NCI-H1092 treated with DMSO at 0.1 percent for 48 hours (cell line): Measurements from ENCODE around the gene VASP.

Experiments used
- DNase-seq: peaks from one replicate; lab custom pipeline; 2025; lab: John Stamatoyannopoulos, UW

VASP gene

DNA sequence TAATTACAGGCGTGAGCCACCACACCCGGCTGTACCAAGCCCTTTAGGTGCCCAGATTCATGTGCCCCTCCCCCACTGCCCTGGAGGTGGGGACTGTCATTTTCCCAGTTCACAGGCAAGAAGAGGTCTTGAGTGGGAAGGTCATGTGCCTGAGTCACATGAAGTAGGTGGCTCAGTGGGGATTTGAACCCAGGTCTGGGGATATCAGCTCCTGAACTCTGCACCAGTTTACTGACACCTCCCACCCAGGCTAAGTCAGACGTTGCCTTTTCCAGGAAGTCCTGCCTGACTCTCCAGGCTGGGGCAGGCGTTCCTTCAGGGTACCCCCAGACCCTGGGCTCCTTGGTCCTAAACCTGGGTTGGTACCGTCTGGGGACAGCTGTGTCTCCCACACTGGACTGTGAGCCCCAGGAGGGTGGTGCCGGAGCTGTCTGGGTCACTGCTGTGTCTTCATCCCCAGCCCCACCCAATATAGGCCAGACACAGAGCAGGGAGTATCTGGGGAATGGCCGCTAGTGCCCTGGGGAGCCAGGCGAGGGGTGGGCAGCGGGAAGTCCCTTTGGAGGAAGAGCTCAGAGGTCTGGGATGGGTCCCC is 8.6 kb downstream of the VASP start:
- DNase-seq, result no peak

DNA sequence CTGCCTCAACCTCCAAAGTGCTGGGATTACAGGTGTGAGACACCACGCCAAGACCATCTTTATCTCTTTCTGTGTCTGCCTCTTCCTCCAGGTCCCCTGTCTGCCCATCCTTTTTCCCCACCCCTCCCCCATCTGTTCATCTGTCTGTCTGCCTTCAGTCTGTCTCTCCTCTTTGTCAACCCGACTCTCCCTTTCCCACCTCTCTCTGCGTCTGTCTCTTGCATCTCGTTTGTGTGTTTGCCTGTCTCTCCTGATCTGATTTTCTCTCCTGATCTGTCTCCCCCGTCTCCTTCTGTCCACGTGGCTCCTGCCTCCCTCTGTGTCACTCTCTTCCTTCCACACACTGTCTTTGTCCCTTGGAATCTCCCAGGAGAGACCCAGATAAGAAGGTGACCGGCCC is 10.0 kb downstream of the VASP start:
- DNase-seq, result no peak

DNA sequence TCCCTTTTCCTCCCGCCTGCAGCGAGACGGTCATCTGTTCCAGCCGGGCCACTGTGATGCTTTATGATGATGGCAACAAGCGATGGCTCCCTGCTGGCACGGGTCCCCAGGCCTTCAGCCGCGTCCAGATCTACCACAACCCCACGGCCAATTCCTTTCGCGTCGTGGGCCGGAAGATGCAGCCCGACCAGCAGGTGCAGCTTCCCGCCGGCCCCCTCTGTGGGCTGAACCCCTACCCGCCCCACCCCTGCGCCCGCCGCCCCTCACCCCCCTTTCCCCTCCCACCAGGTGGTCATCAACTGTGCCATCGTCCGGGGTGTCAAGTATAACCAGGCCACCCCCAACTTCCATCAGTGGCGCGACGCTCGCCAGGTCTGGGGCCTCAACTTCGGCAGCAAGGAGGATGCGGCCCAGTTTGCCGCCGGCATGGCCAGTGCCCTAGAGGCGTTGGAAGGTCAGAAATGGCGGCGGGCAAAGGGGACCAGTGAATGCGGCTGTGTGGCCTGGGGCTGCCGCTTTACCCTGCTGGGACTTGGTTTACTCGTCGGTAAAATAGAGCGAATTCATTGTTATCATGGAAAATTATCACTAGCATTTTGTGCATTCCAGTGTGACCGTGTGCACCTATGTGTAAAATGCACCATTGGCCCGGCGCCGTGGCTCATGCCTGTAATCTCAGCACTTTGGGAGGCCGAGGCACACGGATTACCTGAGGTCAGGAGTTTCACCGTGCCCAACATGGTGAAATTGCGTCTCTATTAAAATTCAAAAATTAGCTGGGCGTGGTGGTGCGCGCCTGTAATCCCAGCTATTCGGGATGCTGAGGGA is 10.6 kb downstream of the VASP start:
- no peak for DNase-seq

DNA sequence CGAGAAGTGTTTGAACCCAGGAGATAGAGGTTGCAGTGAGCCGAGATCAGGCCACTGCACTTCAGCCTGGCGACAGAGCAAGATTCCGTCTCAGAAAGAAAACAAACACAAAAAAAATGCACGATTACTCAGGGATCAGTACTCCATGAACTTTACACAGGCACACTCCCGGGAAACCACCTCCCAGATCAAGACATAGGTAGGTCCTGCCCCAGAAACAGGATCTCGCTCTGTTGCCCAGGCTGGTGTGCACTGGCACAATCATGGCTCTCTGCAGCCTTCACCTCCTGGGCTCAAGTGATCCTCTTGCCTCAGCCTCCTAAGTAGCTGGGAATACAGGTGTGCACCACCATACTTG is 11.2 kb downstream of the VASP start:
- DNase-seq, result no peak

DNA sequence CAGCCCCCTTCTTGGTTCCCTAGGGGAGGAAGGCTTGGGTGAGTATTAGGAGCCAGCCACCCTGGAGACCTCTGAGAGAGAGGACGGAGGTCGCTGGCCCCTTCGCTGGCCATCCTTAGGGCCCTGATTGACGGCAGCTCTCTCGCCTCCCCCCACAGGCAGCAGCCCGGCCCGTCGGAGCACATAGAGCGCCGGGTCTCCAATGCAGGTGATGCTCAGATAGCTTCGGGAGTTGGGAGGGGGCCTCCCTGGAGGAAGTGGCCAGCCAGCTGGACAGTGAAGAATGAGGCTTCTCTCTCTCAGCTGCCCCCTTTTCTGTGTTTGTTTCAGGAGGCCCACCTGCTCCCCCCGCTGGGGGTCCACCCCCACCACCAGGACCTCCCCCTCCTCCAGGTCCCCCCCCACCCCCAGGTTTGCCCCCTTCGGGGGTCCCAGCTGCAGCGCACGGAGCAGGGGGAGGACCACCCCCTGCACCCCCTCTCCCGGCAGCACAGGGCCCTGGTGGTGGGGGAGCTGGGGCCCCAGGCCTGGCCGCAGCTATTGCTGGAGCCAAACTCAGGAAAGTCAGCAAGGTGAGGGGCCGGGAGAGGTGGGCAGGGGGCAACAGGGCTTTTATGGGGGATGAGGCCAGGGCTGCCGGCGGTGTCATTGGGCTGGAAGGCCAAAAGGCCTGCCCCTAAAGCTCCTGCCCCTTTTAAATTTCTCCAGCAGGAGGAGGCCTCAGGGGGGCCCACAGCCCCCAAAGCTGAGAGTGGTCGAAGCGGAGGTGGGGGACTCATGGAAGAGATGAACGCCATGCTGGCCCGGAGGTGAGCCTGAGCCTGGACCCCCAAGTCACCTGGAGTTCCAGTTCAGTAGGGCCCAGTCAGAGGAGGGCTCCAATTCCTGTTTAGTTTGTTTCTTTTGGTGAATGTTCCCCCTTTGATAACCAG is 15.0 kb downstream of the VASP start:
- DNase-seq, result no peak

DNA sequence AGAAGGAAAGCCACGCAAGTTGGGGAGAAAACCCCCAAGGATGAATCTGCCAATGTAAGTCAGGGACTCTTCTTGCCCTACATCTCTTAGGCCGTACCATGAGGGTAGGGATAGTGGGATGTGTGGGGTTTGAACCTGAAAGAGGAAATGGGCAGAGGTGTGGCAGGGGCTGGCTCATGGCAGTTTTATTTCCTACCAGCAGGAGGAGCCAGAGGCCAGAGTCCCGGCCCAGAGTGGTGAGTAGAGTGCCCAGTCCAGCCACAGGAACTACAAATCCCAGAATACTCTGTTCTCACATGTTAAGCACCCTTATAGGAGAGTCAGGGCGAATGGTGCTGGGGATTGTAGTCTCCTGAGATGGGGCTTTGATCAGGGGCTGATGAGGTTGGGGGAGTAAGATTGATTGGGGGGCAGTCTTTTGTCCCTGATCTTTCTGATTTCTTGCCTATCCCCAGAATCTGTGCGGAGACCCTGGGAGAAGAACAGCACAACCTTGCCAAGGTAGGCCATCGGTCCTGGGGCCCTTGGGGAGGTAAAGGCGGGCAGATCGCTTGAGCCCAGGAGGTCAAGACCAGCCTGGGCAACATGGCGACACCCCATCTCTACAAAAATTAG is 16.5 kb downstream of the VASP start:
- DNase-seq, result peak; percentile 80

DNA sequence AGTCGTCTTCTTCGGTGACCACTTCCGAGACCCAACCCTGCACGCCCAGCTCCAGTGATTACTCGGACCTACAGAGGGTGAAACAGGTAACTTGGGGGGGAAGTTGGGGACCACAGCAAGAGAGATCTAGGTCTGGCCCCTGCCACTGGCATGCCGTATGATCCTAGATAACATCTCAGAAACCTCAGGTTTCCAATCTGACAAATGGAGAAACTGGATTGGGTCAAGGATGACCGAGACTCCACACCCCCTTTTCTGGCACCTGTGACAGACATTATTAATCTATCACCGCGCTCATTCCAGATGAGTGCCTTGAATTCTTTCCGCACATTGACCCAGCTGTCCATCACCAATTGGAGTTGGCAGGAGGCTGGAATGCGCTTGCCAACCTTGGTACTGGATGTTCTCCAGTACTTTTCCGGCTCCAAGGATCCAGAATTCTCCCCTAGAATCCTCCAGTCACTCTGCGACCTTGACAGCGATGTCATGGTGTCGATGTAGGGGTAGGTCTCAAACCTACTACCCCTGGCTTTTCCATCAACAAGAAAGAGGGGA is 17.4 kb downstream of the VASP start:
- no peak for DNase-seq

DNA sequence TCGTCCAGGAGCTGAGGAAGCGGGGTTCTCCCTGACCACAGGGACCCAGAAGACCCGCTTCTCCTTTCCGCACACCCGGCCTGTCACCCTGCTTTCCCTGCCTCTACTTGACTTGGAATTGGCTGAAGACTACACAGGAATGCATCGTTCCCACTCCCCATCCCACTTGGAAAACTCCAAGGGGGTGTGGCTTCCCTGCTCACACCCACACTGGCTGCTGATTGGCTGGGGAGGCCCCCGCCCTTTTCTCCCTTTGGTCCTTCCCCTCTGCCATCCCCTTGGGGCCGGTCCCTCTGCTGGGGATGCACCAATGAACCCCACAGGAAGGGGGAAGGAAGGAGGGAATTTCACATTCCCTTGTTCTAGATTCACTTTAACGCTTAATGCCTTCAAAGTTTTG is 18.9 kb downstream of the VASP start:
- DNase-seq, result no peak

DNA sequence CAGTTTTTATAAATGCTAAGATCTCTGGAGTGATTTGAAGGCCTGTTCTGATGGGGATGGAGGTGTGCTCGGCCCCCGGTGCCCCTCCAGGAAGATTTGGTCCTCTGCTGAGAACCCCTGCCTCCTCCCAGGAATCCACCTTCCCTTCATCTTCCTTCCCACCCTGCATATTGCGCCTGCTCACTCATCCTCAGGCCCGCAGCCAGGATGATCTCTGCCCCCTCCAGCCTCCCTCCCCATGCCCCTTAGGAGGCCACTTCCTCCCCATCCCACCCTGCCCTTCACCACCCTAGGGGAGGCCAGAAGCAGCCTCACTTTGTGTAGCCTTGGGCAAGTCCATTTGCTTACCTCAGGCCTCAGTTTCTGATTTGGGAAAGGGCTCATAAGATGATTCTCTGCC is 19.7 kb downstream of the VASP start:
- no peak for DNase-seq

DNA sequence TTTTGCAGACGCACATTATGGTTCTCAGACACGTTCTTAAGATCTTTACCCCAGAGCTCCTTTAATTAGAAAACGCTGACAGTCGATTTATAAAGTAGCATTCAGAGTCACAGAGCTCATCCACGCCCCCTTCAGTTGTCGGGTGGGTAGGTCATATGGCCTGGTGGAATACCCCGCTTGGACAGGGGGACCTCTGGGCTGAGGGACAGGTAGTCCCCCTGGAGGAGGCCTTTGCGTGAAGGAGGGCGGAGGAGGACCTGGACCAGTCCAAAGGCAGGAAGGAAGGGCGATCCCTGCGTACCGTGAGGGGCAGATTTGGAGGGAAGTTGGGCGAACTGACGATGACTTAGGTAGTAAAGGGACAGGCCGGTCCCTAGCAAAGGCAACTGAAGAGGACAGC is 20.5 kb downstream of the VASP start:
- no peak for DNase-seq

DNA sequence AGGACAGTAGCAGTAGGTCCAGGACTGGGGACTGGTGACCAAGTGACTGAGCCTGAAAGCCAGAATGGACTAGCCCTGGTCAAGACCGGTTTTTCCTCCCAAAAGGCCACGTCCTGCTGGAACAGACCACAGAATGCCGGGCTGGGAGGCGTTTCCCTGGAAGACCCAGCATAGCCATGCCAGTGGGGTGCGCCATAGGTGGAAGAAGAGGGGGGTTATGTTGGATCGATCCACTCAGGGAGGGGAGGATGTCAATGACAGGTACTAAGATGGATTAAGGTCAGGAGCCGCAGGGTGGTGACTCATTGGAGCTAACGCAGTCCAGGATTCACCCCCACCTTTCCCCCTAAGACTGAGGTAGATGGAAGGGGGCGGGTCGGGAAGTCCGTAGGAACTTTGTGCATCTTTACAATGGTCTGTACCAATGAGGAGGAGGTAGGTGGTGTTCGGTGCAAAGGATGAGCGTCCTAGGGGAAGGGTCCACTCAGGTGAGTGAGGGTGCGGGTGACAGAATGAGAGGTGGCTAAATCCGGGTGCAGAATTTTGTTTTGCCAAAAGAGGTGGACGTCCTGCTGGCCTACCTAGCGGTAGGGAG is 21.0 kb downstream of the VASP start:
- no peak for DNase-seq

DNA sequence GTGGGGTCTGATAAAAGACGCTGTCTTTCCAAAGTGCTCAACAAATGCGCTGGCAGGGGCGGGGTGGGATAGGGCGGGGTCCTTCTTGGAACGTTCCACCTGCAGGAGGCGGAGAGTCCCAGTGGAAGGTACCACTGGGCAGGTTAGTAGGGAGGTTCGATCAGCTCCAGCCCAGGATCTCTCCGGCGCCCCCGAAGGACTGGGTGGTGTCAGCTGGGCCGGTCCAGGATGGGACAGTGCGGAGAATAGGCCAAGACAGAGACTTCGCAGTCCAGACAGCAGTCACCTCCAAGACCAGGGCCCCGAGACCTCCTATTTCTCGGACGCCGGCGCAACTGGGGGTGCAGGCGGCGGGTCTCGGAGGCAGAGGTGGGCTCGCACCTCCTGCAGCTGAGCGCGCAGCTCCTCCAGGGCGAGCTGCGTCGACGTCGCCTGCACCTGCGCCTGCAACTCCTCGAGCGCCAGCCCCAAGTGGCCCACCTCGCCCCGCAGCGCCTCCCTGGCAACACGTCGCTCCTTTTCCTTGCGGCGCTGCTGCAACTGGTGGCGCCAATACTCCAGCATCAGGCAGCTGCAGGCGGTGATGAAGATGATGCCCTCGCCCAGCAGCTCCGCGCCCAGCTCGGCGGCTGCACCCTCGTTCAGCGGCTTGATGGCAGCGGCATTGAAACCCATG is 21.6 kb downstream of the VASP start:
- peak; percentile 34 for DNase-seq

DNA sequence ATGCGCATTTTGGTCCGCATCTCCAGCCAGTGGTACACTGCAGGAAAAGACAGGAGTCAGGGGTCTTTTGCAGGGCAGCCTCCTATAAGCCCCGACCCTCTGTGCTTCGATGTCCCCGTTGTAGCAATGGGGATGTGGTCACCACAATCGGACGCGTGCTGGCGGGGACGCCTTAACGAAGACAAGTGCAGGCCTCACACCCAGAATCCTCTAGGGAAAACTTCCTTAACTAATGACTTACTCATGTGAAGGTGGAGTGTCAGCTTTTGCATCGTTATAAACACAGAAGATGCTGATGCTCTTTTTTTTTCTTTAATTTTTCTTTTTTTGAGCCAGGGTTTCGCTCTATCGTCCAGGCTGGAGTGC is 22.1 kb downstream of the VASP start:
- no peak for DNase-seq

DNA sequence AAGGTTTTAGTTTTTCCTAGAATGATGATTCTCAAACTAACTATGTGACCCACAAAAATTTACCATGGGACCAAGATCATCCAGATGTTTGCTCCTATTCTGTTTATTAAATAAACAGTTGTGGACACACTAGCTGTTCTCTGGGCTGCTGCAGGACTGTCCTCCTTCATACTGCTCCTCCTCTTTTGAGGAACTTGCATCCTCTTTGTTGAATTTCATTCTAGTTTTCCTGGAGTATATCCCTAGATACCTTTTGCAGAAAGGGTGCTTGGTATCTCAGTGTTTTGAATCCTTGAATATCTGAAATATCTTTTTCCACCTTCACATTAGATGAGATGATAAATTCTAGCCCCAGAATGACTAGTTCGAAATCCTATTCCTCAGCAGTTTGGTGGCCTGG is 24.1 kb downstream of the VASP start:
- DNase-seq, result no peak

DNA sequence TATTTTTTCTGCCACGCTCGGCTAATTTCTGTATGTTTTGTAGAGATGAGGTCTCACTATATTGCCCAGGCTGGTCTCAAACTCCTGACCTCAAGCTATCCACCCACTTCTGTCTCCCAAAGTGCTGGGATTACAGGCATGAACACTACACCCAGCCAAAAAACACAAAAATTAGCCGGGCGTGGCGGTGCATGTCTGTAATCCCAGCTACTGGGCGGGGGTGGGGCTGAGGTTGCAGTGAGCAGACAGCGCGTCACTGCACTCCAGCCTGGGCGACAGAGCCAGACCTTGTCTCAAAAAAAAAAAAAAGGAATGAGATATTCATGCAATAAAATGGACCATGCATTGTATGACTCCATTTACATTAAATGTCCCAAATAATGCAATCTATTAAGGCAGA is 32.2 kb downstream of the VASP start:
- DNase-seq, result no peak

DNA sequence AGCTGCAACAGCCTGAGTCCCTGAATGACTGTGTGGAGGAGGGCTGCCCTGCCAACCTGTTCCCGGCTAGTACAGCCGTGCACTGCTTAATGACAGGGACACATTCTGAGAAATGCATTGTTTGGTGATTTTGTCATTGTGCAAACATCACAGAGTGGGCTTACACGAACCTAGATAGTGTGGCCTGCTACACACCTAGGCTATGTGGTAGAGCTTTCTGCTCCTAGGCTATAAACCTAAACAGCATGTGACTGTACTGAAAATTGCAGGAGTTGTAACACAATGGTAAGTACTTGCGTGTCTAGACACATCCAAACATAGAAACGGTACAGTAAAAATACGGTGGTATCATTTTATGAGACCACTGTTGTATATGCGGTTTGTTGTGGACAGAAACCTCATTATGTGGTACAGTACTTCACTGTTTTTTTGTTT is 35.0 kb downstream of the VASP start:
- DNase-seq, result no peak

DNA sequence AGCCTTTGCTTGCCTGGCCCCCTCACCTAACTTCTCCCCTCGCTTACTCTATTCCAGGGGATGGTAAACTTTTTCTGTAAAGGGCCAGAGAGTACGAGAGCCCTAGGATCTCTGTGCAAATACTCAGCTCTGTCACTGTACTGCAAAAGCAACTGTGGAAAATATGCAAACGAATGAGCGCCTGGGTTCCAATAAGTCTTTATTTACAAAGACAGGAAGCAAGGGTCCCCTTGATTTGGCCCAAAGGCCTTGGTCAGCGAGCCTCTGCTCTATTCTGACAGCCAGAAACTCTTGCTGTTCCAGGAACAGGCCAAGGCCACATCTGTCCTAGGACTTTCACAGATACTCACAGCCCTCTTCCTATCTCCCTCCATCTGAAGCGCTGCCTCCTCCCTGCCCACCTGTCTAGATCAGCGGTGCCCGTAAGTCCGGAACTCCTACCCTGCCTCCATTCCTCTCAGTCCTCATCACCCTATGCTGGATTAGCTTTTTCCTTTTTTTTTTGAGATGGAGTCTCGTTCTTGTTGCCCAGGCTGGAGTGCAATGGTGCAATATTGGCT is 40.0 kb downstream of the VASP start:
- DNase-seq, result no peak

DNA sequence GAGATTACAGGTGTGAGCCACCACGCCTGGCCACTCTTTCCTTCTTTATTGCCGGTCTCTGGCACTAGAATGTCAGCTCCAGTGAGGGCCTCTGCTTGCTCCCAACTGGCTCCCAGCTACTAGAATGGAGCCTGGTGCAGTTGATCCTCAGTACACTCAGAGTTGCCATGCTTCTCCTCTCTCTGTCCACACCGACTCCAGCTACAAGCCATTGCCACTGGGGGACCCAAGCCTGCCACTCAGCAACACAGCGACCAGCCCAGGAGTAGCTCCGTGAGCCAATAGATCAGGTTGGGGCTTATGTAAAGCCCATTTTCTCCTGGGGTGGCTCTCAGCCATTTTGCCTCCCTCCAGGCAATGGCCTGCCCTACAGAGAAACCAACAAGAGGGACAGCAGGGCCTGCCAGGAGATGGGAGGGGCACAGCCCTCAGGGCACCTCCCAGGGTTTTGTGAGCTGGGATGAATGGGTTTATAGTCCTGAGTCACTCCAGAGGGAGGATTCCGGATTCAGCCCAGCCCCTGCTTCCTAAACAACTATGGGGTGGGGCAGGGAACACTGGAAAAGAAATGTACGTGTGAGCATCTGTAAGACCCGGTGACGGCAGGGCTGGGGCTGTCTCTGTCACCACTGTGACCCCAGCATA is 40.8 kb downstream of the VASP start:
- no peak for DNase-seq

DNA sequence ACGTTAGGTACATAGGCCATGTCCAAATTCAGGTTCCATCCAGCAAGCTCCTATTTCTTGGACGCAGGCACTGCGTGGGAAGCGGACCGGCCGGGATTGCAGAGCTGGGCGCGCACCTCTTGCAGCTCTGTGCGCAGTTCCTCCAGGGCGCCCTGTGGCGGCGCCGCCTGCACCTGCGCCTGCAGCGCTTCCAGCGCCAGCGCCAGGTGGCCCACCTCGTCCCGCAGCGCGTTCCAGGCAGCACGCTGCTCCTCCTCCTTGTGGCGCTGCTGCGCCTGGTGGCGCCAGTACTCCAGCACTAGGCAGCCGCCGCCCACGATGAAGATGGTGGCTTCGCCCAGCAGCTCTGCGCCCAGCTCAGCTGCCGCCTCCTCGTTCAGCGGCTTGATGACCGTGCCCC is 46.2 kb downstream of the VASP start:
- DNase-seq, result no peak

DNA sequence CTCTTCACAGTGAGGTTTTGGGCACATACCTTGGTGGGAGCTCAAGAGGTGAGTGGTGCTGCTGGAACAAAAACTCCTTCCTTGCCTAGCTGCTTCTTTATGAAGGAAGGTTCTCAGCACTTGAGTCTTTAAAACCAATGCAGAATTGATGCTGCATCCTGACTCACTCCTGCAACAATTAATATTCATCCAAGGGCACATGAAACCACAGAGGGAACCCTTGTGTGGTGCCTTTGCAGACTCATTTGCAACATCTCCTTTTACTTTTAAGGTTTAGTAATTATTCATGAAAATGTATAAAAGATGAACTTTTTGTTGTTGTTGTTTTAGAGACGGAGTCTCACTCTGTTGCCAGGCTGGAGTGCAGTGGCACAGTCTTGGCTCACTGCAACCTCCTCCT is 47.2 kb downstream of the VASP start:
- no peak for DNase-seq
